Measurements from ENCODE around the gene SRRM5.
"Not testable (repeated sequence)": the region's sequence is repeated elsewhere in the genome, so short reads cannot be mapped to it uniquely, and the experiment has no call there.

Gene SRRM5

DNA sequence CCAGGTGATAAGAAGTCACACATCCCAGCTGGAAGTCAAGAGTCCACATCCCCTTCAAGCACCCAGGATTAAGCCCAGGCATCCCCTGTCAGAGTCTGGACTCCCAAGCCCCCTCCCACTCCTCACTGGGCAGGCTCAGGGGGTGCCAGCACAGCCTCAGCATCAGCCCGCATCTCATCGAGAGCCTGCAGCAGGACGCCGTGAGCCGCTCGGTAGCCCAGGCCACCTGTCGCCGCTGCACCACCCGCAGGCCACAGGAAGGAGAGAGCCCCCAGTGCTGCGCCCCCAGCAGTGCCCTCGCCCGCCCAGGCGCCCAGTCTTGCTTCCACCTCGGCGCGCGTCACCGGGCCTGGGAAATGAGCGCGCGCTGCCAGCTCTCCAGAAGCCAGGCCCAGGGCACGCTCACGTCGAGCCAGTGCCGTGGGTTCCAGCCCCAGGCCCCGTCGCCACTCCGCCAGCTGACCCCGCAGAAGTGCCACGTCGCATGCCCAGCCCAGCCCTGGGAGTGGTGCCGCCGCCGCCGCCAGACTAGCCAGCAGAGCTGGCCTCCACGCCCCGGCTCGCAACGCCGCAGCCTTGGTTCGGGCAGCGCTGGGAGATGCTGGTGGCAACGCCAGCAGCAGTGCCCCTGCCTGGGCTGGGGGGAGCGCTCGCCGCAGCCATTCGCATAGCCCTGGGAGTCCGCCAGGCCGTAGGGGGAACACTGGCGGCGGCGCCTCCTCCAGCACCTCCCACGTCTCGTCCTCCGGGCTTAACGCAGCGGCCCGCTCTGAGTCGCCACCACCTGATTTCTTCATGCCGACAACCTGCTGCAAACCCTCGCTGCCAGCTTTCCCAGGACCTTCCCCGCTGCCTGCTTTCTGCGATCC lies 19.8 kb upstream of the SRRM5 start:
- DNase-seq (ENCODE audit: low read depth in 2 of 3, low spot score in 1 of 3) = no peak

DNA sequence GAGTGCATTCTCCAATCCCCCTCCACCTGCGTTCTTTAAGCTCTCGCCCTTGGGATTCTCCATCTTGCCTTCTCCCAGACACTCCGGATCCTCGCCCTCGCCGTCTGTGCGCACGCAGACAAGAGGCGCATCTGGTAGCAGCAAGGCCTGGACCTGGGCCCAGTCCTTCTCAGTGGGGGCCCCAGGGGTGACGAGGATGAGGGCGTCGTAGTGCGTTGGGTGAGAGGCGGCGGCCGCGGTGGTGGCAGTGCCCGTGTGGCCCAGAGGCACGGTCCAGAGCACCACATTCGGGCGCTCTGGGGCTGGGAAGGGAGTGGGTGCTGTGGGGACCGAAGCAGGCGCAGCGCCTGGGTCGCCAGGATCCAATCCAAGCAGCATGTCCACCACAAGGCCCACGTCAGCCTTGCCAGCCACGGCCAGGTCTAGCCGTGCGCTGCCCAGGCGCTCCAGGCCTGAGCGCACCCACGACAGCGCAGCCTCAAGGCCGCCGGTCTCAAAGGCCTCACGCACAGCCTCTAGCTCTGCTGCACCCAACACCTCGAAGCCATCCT lies 19.0 kb upstream of the SRRM5 start:
- no peak for DNase-seq (ENCODE audit: low read depth in 2 of 3, low spot score in 1 of 3)

DNA sequence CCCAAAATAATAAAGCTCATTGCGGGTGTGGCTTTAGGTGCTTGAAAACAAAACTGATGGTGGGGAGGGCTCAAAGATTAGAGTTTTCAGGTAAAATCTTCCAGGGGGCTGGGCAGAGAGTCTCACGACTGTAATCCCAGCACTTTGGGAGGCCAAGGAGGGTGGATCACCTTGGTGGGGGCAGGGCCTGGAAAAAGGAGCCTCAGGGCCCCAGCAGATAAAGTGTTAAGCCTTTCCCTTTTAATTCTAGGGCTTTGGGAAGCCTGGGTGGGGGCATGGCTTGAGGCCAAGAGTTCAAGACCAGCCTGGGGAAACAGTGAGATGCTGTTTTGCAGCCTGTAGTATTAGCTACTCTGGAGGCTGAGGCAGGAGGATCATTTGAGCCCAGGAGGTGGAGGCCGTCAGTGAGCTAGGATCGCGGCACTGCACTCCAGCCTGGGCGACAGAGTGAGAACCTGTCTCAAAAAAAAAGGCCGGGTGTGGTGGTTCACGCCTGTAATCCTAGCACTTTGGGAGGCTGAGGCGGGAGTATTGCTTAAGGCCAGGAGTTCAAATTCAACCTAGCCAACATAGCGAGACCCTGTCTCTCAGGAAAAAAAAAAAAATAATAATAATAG lies 17.7 kb upstream of the SRRM5 start:
- no peak for DNase-seq (ENCODE audit: low read depth in 2 of 3, low spot score in 1 of 3)

DNA sequence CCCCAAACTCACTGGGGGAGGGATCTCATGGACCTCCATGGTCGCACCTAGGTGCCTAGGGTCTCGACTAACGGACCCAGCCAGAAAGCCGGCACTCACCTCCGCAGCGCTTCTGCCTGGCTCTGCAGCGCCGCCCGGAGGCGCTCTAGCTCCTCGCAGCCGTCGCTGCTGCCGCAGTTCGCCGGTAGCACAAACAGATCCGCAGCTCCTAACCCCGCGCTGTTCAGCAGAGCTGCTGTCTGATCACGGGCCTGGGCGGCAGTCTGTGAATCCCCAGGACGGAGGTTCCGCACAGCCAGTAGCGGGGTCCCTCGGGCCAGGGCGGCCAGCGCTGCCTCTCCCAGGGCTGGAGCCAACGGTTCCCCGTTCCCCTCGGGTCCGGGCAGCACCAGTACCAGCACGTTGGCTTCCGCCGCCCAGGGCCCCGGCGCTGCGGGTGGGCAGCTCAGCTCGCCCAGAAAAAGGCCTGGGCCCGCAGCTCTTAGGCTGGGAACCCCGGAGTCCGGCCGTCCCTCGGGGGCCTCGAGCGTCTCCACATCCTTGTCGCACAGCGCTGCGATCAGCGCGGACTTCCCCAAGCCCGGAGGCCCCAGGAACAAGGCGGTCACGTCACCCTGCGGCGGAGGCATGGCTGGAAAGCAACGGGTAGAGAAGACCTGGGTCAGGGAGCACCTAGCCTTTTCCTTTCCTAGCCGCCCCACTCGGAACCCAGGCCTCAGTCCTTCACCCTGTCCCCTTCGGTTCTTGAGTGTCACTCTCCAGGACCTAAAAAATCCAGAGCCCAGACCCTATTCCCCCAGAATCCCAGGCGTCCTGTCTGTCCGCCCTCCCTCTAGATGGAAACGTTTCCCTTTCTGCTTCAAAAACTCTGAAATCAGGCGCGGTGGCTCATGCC lies 16.9 kb upstream of the SRRM5 start:
- DNase-seq (ENCODE audit: low read depth in 2 of 3, low spot score in 1 of 3) = peak; percentile 51 to 61 (median 57)

DNA sequence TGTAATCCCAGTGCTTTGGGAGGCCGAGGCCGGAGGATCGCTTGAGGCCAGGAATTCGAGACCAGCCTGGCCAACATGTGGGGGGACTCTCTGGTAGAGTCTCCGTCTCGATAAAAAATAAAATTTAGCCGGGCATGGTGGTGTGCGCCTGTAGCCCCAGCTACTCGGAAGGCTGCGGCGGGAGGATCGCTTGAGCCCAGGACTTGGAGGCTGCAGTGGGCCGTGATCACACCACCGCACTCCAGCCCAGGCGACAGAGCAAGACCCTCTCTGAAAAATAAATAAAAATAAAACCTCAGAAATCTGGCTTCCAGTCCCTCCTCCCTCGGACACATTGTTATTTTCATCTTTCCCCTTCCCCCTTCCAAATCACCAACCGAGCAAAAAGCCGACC lies 16.3 kb upstream of the SRRM5 start:
- DNase-seq (ENCODE audit: low read depth in 2 of 3, low spot score in 1 of 3) = no peak

DNA sequence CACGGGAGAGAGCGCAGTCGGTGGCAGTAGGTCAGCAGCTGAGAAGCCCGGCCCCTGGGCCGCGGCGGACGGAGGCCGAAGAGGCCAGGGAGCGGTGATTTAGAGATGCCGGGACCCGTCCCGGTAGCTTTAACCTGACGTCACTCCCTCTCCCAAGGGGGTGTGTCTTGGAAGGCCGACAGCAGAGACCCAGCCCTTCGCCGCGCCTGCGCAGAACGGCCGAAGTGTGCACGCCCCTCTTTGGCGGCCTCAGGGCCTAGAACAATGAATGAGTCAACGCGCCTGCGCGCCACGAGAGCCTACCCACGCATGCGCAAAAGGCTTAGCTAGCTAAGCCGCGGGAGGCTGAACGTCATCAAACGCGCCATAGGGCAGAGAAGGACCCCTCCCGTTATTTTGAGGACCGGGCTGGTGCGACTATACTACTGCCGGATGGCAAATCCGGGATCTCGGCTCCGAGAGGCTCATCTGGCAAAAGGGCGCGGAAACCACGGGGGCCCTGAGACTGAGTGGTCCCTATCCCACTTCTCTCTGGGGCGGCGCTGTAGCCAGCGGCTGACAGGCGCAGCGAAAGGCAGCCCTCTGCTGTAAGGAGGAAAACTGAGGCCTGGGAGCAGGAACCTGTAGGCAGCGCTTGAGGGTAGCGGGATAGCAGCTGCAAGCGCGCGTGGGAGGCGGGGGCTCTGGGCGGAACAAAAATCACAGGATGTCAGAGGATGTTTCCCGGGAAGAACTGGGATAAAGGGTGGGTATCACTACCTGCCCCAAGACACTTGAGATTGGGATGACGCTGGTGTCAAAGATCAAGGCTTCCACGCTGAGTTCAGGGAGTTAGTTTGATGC lies 15.7 kb upstream of the SRRM5 start, which contains the start of the genes IRGQ and ZNF576:
Gene IRGQ, minus strand, starts transcription at position 136 of the 843 bp plus-strand sequence. CDS start 796 bp downstream, outside the sequence.
Gene ZNF576, plus strand, starts transcription at position 597 of the 843 bp plus-strand sequence. CDS start 514 bp downstream, outside the sequence.
- peak; percentile 100 for DNase-seq (ENCODE audit: low read depth in 2 of 3, low spot score in 1 of 3)

DNA sequence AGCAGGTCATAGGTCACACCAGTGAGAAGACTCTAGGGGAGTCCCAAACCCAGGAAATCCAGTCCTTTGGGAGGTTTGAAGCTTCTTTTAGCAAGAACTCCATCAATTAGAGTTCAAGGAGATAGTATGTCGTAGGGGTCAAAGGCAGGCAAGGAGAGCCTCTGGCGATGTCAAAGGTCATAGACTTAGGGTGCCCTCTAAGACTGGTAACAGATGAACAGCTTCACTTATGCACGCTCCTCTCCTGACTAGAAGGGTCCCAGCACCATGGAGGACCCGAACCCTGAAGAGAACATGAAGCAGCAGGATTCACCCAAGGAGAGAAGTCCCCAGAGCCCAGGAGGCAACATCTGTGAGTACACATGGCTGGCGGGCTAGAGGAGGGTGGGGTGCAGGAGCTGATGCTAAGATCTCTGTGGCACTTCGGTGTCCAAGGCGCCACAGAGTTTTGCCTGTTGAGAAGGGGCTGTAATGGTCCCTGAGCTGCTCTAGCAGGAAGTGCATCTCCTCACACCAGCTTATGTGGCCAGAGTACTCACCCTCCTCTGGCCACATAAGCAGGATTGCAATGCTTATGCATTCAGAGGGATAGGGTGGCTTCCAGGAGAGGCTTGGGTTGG lies 14.9 kb upstream of the SRRM5 start:
- no peak for DNase-seq (ENCODE audit: low read depth in 2 of 3, low spot score in 1 of 3)

DNA sequence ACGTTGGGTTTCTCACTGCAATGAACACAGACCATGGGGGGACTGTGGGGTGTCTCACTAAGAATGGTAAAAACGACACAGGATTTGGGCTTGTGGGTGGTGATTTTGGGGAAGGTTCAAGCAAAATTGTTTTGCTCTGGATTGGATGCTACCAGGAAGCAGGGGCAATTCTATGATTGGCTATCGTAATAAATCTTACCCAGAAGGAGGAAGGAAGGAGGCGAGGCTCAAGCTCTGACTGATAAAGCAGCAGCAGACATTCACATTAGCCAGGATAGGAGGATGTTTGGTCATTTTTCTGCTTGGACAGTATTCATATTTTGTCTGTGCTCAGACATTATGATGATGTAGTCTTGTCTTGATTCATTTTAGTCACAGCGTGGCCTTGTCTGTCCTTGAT lies 14.0 kb upstream of the SRRM5 start:
- DNase-seq (ENCODE audit: low read depth in 2 of 3, low spot score in 1 of 3) = no peak

DNA sequence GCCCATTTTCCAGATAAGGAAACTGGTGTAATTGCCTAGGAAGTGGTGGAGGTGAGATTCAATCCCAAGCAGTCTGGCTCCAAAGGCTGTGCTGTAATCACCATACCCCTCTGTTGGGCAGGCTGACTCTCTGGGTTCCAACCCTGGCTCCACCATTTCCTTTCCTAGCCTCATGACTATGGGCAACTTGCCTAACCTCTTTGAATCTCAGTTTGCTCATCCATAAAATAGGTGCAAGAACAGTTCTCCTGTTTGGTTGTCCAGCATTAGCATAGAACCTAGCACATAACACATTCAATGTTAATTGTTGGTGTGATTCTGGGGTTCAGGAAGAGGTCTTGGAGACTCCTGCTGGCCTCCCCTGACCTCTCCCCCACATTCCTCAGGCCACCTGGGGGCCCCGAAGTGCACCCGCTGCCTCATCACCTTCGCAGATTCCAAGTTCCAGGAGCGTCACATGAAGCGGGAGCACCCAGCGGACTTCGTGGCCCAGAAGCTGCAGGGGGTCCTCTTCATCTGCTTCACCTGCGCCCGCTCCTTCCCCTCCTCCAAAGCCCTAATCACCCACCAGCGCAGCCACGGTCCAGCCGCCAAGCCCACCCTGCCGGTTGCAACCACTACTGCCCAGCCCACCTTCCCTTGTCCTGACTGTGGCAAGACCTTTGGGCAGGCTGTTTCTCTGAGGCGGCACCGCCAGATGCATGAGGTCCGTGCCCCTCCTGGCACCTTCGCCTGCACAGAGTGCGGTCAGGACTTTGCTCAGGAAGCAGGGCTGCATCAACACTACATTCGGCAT lies 13.2 kb upstream of the SRRM5 start:
- DNase-seq (ENCODE audit: low read depth in 2 of 3, low spot score in 1 of 3) = no peak

DNA sequence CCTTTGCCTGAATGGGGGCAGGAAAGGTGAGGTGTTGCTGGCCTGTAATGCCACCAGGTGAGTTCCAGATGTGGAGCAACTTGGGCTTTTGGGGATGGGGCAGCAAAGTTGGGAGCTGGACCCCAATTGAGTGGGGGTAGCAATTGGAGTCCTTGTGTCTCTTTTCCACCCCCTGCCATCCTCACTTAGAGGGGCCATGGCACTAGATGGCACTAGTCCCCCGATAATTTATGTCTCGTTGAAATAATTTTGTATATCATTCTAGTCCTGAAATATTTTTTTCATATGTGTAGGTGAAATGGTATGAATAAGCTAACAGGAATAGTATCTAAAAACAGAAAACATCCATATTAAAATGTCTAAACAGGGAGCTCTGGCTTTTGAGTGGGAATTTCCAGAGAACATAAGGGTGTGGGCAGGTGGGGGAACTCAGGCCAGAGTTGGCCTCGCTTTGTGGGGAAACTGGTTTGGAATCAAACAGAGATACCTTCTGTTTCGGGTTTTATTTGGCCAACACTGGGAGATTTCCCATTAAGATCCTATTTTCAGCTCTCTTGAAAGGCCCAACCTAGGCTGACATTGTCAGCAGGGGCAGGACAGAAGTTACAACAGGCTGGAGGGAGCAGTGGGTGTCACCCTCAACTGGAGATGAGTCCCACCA lies 12.1 kb upstream of the SRRM5 start:
- DNase-seq (ENCODE audit: low read depth in 2 of 3, low spot score in 1 of 3) = no peak

DNA sequence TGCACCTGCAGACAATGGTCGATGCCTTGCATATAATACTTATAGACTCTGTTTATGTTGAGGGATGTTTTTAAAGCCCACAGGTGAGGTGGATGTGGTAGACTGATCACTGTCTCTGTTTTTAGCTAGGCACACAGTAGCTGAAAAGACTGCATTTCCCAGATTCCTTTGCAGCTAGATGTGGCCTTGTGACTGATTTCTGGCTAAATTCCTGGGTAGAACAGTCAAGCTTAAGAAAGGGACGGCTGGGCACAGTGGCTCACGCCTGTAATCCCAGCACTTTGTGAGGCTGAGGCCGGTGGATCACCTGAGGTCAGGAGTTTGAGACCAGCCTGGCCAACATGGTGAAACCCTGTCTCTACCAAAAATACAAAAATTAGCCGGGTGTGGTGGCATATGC lies 11.6 kb upstream of the SRRM5 start:
- not testable (repeated sequence) for DNase-seq (ENCODE audit: low read depth in 2 of 3, low spot score in 1 of 3)

DNA sequence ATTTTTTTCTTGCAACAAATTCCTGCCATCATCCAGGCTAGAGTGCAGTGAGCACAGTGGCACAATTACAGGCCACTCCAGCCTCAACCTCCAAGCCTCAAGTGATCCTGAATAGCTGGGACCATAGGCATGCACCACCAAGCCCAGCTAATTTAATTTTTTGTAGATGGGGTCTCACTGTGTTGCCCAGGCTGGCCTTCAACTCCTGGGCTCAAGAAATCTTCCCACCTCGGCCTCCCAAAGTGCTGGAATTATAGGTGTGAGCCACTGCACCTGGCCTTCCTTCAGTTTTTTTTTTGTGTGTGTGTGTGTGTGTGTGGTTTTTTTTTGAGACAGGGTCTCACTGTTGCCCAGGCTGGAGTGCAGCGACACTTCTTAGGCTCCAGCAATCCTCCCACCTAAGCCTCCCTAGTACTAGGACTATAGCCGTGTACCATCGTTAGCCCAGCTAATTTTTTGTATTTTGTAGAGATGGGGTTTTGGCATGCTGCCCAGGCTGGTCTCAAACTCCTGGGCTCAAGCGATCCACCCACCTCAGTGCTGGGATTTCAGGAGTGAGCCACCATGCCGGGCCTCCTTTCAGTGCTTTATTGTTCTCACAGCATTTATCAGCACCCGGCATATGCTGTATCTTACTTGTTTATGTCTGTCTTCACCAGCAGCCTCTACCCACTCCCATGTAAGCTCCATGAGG lies 5.9 kb upstream of the SRRM5 start:
- DNase-seq (ENCODE audit: low read depth in 2 of 3, low spot score in 1 of 3) = no peak

DNA sequence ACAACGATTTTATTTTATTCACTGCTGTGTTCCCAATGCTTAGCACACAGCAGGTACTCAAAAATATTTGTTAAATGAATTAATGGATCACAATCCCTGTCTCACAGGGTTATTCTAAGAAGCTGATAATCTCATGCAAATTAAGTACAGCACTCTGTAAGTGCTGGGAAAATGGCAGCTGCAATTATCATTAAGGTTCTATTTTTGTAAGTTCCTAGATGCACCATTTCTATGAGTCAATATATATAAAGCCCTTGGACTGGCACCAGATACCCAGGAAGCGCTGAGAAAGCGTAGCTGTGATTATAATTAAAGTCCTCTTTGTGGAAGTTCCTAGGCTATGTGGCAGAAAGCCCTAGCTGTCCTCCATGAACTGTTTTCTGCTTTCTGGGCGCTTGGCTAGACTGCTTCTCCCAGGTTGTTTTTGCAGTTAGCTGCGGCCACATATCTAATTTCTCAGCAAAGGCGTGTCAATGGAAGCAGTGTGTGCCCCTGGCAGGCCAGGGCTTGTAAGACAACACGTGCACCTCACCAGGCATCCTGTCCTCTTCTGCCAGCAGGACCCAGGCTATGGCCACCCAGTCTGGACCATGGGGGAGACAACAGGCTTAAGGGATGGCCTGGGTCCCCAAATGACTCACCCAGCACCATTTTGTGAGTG lies 5.2 kb upstream of the SRRM5 start:
- no peak for DNase-seq (ENCODE audit: low read depth in 2 of 3, low spot score in 1 of 3)

DNA sequence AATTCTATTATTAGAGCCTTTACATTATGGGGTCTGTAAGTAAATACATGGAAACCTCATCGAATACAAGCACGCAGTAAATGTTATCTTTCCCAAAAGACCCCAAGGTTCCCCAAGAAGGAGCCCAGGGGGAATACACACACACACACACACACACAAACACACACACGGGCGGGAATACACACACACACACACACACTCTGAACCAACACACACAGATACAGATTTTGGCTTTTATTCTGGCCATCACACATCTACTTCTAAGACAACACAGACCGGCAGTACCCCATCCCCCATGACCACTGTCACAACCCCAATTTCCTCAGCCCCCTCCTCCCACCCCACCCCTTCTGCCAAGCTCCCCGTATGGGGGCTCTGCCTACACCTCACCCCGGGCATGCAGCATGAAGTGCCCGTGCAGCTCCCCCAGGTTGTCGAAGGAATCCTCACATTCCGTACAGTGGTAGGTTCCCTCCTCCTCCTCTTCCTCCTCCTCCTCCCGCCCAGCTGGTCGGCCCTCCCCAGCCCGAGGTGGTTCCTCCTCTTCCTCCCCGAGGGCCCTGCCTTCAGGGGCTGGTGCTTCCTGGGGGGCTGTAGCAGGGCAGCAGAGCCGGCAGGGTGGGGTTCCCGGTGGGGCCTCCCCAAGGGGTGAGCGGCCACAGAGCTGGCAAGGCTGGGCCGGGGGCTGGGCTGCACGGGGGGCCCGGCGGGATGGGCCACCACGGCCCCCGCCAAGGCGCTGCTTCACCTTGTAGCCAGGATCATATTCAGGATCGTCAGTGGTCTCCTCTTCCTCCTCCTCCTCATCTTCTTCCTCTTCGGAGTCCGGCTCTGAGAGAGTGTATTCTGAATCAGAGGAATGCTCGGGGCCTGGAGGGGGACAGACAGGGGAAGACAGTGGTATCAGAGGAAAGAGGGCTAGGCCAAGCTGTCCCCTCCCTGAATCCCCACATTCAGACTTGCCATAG lies 4.4 kb upstream of the SRRM5 start:
- DNase-seq (ENCODE audit: low read depth in 2 of 3, low spot score in 1 of 3) = no peak

DNA sequence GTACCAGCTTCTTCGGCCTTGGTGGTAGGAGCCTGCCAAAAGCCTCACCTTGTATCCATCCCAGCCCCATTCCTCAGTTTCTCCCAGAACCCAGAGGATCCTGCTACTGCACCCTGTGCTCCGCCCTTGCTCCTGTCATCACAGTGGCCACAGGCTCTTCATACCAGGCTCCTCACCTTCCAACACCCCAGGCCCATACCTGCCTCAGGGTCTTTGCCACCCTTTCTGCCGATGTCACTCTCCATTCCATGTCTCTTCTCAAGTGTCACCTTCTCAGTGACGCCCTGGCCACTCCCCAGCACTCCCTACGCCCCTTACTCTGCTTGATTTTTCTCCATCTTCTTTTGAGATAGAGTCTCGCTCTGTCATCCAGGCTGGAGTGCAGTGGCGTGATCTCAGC lies 2.0 kb upstream of the SRRM5 start:
- DNase-seq (ENCODE audit: low read depth in 2 of 3, low spot score in 1 of 3) = no peak

DNA sequence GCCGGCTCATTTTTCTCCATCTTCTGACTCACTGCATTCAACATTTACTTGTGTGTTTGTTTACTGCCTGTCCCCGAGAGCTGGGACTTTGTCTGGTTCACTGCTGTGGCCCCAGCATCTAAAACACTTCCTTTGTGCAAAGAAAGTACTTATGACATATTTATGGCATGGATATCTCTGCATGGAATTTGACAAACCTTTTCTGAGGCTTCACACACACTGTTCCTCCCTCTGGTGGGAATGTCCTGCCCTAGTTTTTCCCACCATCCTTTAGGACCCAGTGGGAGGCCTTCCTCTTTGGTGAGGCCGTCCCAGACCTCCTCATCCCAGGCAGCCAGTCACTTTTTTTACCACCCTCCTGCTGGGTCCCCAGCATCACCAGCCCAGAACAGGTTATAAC lies 1.4 kb upstream of the SRRM5 start:
- no peak for DNase-seq (ENCODE audit: low read depth in 2 of 3, low spot score in 1 of 3)
